ENCODE data around the gene SMIM35. TPM values are rescaled to one million over a fixed set of nuclear protein-coding genes. Genes with fewer than 3 reads are reported as not detected.
A peak's percentile ranks its signal among the peaks of the same experiment; 100 is the strongest.

SMIM35 gene
- total RNA-seq, 1 experiment from 2014 or later = not detected

DNA sequence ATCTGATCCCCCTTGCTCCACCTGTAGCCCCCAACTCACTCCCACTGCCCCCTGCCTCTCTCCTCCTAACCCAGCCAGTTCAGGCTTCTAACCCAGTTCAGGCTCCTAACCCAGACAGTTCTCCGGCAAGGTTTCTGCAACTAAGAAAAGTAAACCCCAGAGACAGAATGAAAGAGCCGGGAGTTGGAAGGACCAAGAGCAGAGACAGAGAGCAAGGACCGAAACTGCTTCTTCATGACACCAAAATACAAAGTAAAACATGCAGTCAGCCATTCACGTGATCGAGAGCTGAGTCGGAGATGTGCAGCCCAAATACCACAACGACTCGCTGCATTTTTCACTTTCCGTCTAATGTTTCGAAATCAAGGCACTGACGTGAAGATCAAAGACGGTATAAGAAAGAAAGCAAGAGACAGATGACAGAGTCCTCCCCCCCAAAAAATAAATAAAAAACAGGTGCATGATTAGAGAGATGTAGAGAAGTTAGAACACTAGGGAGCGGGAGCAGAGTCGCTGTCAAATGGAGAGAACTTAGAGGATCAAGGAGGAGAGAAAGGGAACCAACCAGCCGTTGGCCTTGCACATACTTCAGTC lies 99.7 kb downstream of the SMIM35 start:
- H3K9me2 ChIP-seq (replicated peaks; ENCODE audit: low read length) = no peaks in the 10 kb centered on the region
- no peaks in the 10 kb centered on the region for H3K36me3 ChIP-seq (ENCODE audit: low read depth, low read length)
- no peak overlapping the region for H2AFZ ChIP-seq (ENCODE audit: low read length)
- H3K79me2 ChIP-seq (ENCODE audit: low read length) = no peaks in the 10 kb centered on the region
- ChIA-PET POLR2A (ENCODE audit: unreplicated experiment) (no interaction called here), CTCF (no interaction called here)
- peaks cover 90% of the 10 kb centered on the region for H3K27me3 ChIP-seq (ENCODE audit: low read length)
- no peak overlapping the region for H3K9ac ChIP-seq (ENCODE audit: low read length)
- no TSS peak for BruUV-seq (replicated peaks)
- no peak overlapping the region for H3K4me2 ChIP-seq (ENCODE audit: low read length)
- ATAC-seq (no peak), DNase-seq (peak; percentile 25)
- H3K4me3 ChIP-seq (ENCODE audit: low read length) = no peak overlapping the region
- no peaks in the 10 kb centered on the region for H4K20me1 ChIP-seq (ENCODE audit: low read length)
- H3K9me3 ChIP-seq (ENCODE audit: low read length) = no peaks in the 10 kb centered on the region
- H3K27ac ChIP-seq (ENCODE audit: low read length) = no peak overlapping the region
- TF ChIP-seq, protein P1, sequence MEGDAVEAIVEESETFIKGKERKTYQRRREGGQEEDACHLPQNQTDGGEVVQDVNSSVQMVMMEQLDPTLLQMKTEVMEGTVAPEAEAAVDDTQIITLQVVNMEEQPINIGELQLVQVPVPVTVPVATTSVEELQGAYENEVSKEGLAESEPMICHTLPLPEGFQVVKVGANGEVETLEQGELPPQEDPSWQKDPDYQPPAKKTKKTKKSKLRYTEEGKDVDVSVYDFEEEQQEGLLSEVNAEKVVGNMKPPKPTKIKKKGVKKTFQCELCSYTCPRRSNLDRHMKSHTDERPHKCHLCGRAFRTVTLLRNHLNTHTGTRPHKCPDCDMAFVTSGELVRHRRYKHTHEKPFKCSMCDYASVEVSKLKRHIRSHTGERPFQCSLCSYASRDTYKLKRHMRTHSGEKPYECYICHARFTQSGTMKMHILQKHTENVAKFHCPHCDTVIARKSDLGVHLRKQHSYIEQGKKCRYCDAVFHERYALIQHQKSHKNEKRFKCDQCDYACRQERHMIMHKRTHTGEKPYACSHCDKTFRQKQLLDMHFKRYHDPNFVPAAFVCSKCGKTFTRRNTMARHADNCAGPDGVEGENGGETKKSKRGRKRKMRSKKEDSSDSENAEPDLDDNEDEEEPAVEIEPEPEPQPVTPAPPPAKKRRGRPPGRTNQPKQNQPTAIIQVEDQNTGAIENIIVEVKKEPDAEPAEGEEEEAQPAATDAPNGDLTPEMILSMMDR (conservative IDR thresholded peaks at IDR 0.05; ENCODE audit: low read depth, low read length) = no peak
- no peak for TF ChIP-seq EZH2 (IDR thresholded peaks at IDR 0.05; ENCODE audit: low read length, unreplicated experiment)
- TF ChIP-seq EZH2phosphoT487 (IDR thresholded peaks at IDR 0.05; ENCODE audit: borderline replicate concordance, low read length) = no peak
- no peaks in the 10 kb centered on the region for H3F3A ChIP-seq (ENCODE audit: low read length, unreplicated experiment)
- intact Hi-C loops (cut with micrococcal nuclease) = no loop called here
- no peaks in the 10 kb centered on the region for H3K4me1 ChIP-seq (ENCODE audit: insufficient read depth, low read length)

GRCh38 chr11:117985953-117986887 lies 100.5 kb downstream of the SMIM35 start, which contains the start of gene IL10RA:
Gene IL10RA (plus strand): TSS chr11:117986394. CDS start chr11:117986468, 74 bp downstream.
- CTCF ChIA-PET = no interaction called here
- Histone ChIP-seq H3K27ac (ENCODE audit: low read length) (no peak within 1 kb of the TSS), H3K4me2 (ENCODE audit: low read length) (peak within 1 kb of the TSS; percentile 43), H3F3A (ENCODE audit: low read length, unreplicated experiment) (no peaks in the 10 kb centered on the region), H4K20me1 (ENCODE audit: low read length) (no peaks in the 10 kb centered on the region), H3K9me3 (ENCODE audit: low read length) (no peaks in the 10 kb centered on the region), H3K9me2 (replicated peaks; ENCODE audit: low read length) (no peaks in the 10 kb centered on the region), H3K36me3 (ENCODE audit: low read depth, low read length) (no peaks in the 10 kb centered on the region), H2AFZ (ENCODE audit: low read length) (no peak within 1 kb of the TSS), H3K9ac (ENCODE audit: low read length) (no peak within 1 kb of the TSS), H3K79me2 (ENCODE audit: low read length) (no peaks in the 10 kb centered on the region), H3K27me3 (ENCODE audit: low read length) (peaks cover 89% of the 10 kb centered on the region), H3K4me1 (ENCODE audit: insufficient read depth, low read length) (no peaks in the 10 kb centered on the region), H3K4me3 (ENCODE audit: low read length) (0 out of 2 replicates have a peak within 1 kb of the TSS, but pooled peaks have one; percentile 7)
- TF ChIP-seq EZH2 (IDR thresholded peaks at IDR 0.05; ENCODE audit: low read length, unreplicated experiment) = no peak
- TF ChIP-seq EZH2phosphoT487 (IDR thresholded peaks at IDR 0.05; ENCODE audit: borderline replicate concordance, low read length) = no peak
- TF ChIP-seq, protein P1 (conservative IDR thresholded peaks at IDR 0.05; ENCODE audit: low read depth, low read length) = no peak
- no peak for DNase-seq
- no TSS peak for BruUV-seq (replicated peaks)
- POLR2A ChIA-PET (ENCODE audit: unreplicated experiment) = no interaction called here
- intact Hi-C loops (cut with micrococcal nuclease) = no loop called here
- peak; percentile 33; the same call in 1 of the 2 replicates for ATAC-seq

Measured in PC-3 (cell line).